Ovary (tissue), 9 donors: ENCODE measurements around the gene DNASE1. TPM values are rescaled to one million over a fixed set of nuclear protein-coding genes. Genes with fewer than 3 reads are reported as not detected.

Source experiments
- DNase-seq, 5 donors: peaks; one replicate each; pipeline ENCODE4 v3.0.0-alpha.2; 2019 to 2020
- H3K27ac ChIP-seq, 2 donors: fragments of 200-600 bp; one replicate each; pipeline versions ENCODE4 v1.5.1 to v1.8.0; 2019 to 2022
- H3K27me3 ChIP-seq: fragments of 200-600 bp; one replicate; pipeline ENCODE4 v1.8.0; 2022
- H3K36me3 ChIP-seq: fragments of 200-600 bp; sonication (generic); one replicate; pipeline ENCODE4 v1.5.1; 2019
- H3K4me1 ChIP-seq: one replicate; pipeline ENCODE4 v1.8.1; 2013; ENCODE audit warnings: mild to moderate bottlenecking, moderate library complexity; ENCODE audit not compliant: insufficient read depth
- H3K4me3 ChIP-seq: fragments of 200-600 bp; sonication (generic); one replicate; pipeline ENCODE4 v1.5.1; 2017
- H3K9me3 ChIP-seq, 2 donors: fragments of 200-600 bp in 1 of 2; sonication (generic) in 1 of 2; one replicate each; pipeline versions ENCODE4 v1.5.1 to v1.8.1; 2013 to 2019; ENCODE audit warnings: mild to moderate bottlenecking in 1 of 2, moderate library complexity in 1 of 2
- CTCF ChIP-seq, 3 donors: fragments of 450-650 bp in 2 of 3; fragments of 200-600 bp in 1 of 3; IDR thresholded peaks; one replicate each; pipeline versions ENCODE4 v1.5.1 to v1.8.0; 2016 to 2022; ENCODE audit warnings: antibody characterized with exemption in 3 of 3, mild to moderate bottlenecking in 1 of 3
- EP300 ChIP-seq: sonication (generic); formaldehyde crosslinking; IDR thresholded peaks from one replicate; pipeline ENCODE4 v1.6.1; 2017; ENCODE audit warnings: antibody characterized with exemption
- POLR2A ChIP-seq: fragments of 450-650 bp; IDR thresholded peaks from one replicate; pipeline ENCODE4 v1.6.1; 2017; ENCODE audit warnings: antibody characterized with exemption, mild to moderate bottlenecking, moderate library complexity
- WGBS, 3 donors: extraction: QIAGEN DNeasy Blood & Tissue Kit in 1 of 3; methylation state at CpG; one replicate each; pipeline versions ENCODE4 v1.1.5 to v1.1.7; 2013 to 2017; 5-methylcytosine and 5-hydroxymethylcytosine counted together
- intact Hi-C, 4 donors: fragments of 100-400 bp; cut with DNase I; formaldehyde crosslinking; loops; one replicate each; pipeline versions ENCODE4 v1.11.0 to v1.15.1; 2022 to 2023
- polyA plus RNA-seq, 2 donors: library from polyadenylated mRNA; stranded (reverse); fragments of 200-250 nt in 1 of 2; fragments of 350-450 nt in 1 of 2; fragmentation: Illumina TruSeq in 1 of 2; extraction: RNeasy Lipid Tissue Mini Kit (QIAGEN cat#74804) in 1 of 2; gene quantifications; one replicate each; pipeline ENCODE4 v1.2.3, GENCODE V29; 2013 to 2014
- total RNA-seq, 7 donors: library from RNA; depleted of rRNA in 2 of 7; stranded (reverse); fragments of >200 nt in 2 of 7; fragmentation: NEBNext Ultra II Directional in 3 of 7; extraction: Animal tissue kit (Norgen Biotek cat#: 25700) in 3 of 7; gene quantifications; one replicate each; pipeline versions ENCODE4 v1.1.0 to v1.2.4, GENCODE V29; 2016 to 2023
- donor health status: DM: no; HTN: no; CAD: no; lungs with moderate emphysema.
- donor health status: DM: no; HTN: no; CAD: no.
- donor health status: Bipolar disorder and iron deficiency.
- donor health status: DM: yes; HTN: yes; CAD: no.
- donor health status: DM: no; HTN: no; CAD: no.
- donor health status: DM: yes; HTN: yes; CAD: no.

The DNASE1 gene
- total and polyA plus RNA-seq, 9 donors: 5.8 to 17.0 (median 12.2) TPM

- no peak for TF ChIP-seq EP300
- no peak for TF ChIP-seq CTCF (IDR thresholded peaks at IDR 0.05)
- no peak for TF ChIP-seq POLR2A
These were observed 20.2 kb downstream of the DNASE1 start for GRCh38 chr16:3674513-3675295.

GRCh38 chr16:3675601-3676130 lies 21.2 kb downstream of the DNASE1 start:
- H3K36me3 ChIP-seq: no peaks in the 10 kb centered on the region
- WGBS, 3 donors: 84 to 94% (median 87%) methylated on average over 22 to 24 of the region's 24 CpGs
- no peak for DNase-seq
- H3K27me3 ChIP-seq: no peaks in the 10 kb centered on the region
- TF ChIP-seq POLR2A (no peak), CTCF (IDR thresholded peaks at IDR 0.05) (no peak), EP300 (no peak)
- no peak overlapping the region for H3K27ac ChIP-seq
- H3K4me1 ChIP-seq: no peaks in the 10 kb centered on the region
- intact Hi-C loops: no loop called here
- H3K9me3 ChIP-seq: no peaks in the 10 kb centered on the region
- no peak overlapping the region for H3K4me3 ChIP-seq

More at GRCh38 chr16:3674513-3675295, 20.2 kb downstream of the DNASE1 start:
- WGBS, 3 donors: 88 to 91% (median 90%) methylated on average over 33 to 34 of the region's 34 CpGs
- H3K4me3 ChIP-seq: no peak overlapping the region
- H3K27ac ChIP-seq: no peak overlapping the region
- no peak for DNase-seq
- no peaks in the 10 kb centered on the region for H3K4me1 ChIP-seq
- H3K9me3 ChIP-seq: no peaks in the 10 kb centered on the region
- H3K27me3 ChIP-seq: no peaks in the 10 kb centered on the region
- intact Hi-C loops: no loop called here
- no peaks in the 10 kb centered on the region for H3K36me3 ChIP-seq

- 86 to 90% (median 87%) methylated on average over 11 of the region's 11 CpGs for whole genome bisulfite sequencing, 3 donors
- TF ChIP-seq CTCF (IDR thresholded peaks at IDR 0.05) (no peak), POLR2A (no peak), EP300 (no peak)
These were observed 23.5 kb downstream of the DNASE1 start for GRCh38 chr16:3677994-3678393.

GRCh38 chr16:3681206-3681605 lies 26.7 kb downstream of the DNASE1 start:
- H3K27me3 ChIP-seq: no peaks in the 10 kb centered on the region
- no peak for TF ChIP-seq POLR2A
- H3K36me3 ChIP-seq: no peaks in the 10 kb centered on the region
- no peaks in the 10 kb centered on the region for H3K9me3 ChIP-seq
- WGBS, 3 donors: 90 to 91% (median 90%) methylated on average over 3 of the region's 3 CpGs
- DNase-seq: no peak
- no peaks in the 10 kb centered on the region for H3K4me1 ChIP-seq
- intact Hi-C loops: no loop called here
- H3K4me3 ChIP-seq: no peak overlapping the region
- H3K27ac ChIP-seq: no peak overlapping the region

More at GRCh38 chr16:3677994-3678393, 23.5 kb downstream of the DNASE1 start:
- no peaks in the 10 kb centered on the region for H3K27me3 ChIP-seq
- DNase-seq: no peak
- H3K27ac ChIP-seq: no peak overlapping the region
- H3K4me1 ChIP-seq: no peaks in the 10 kb centered on the region
- no peak overlapping the region for H3K4me3 ChIP-seq
- no peaks in the 10 kb centered on the region for H3K36me3 ChIP-seq
- H3K9me3 ChIP-seq: no peaks in the 10 kb centered on the region
- intact Hi-C loops: no loop called here

- intact Hi-C loops: loop anchor here in 1 of 4 donors (5.0 kb wide), 1 partner anchor 195 kb away; the partner anchor contains the start of gene CREBBP
- Histone ChIP-seq H3K4me1 (peaks cover 5% of the 10 kb centered on the region), H3K4me3 (no peak overlapping the region), H3K27ac (no peak overlapping the region), H3K36me3 (no peaks in the 10 kb centered on the region), H3K9me3 (no peaks in the 10 kb centered on the region), H3K27me3 (no peaks in the 10 kb centered on the region)
- WGBS, 3 donors: 77 to 83% (median 82%) methylated on average over 7 of the region's 7 CpGs
- TF ChIP-seq CTCF (IDR thresholded peaks at IDR 0.05) (no peak), POLR2A (no peak), EP300 (no peak)
- DNase-seq: no peak
These were observed 32.5 kb downstream of the DNASE1 start for GRCh38 chr16:3687021-3687420.
